Activated CD8-positive, alpha-beta memory T cell treated with anti-CD3 and anti-CD28 coated beads, Interleukin-2, amount 10 ng/mL, durations not matched to agents 7 days and 5 days (primary cell): ENCODE data around the gene DLX3. TPM values are rescaled to one million over a fixed set of nuclear protein-coding genes. Genes with fewer than 3 reads are reported as not detected.
A peak's percentile ranks its signal among the peaks of the same experiment; 100 is the strongest.

Source experiments
- ATAC-seq: fragments of 150-1000 bp; cut with Tn5 transposase; one replicate; pipeline ENCODE4 v1.10.0; 2021; ENCODE audit warnings: moderate library complexity
- CTCF ChIA-PET: fragments of 350-600 bp; sonication (Branson Sonifier 250); formaldehyde crosslinking; loops from one replicate; lab custom pipeline; 2021; ENCODE audit warnings: antibody characterized with exemption; lab: Charles Lee
- DNase-seq: peaks from one replicate; pipeline ENCODE4 v3.0.0-alpha.2; 2020
- H3K27ac Mint-ChIP-seq: one replicate; pipeline ENCODE4 v1.8.0; 2021; ENCODE audit warnings: mild to moderate bottlenecking, mixed read lengths
- H3K27me3 Mint-ChIP-seq: one replicate; pipeline ENCODE4 v1.8.0; 2021; ENCODE audit warnings: mixed read lengths
- H3K36me3 Mint-ChIP-seq: one replicate; pipeline ENCODE4 v1.8.0; 2021; ENCODE audit warnings: mild to moderate bottlenecking, mixed read lengths
- H3K4me1 Mint-ChIP-seq: one replicate; pipeline ENCODE4 v1.8.0; 2021; ENCODE audit warnings: mixed read lengths
- H3K4me3 Mint-ChIP-seq: one replicate; pipeline ENCODE4 v1.8.0; 2021; ENCODE audit warnings: mild to moderate bottlenecking, moderate library complexity, mixed read lengths
- H3K9me3 Mint-ChIP-seq: one replicate; pipeline ENCODE4 v1.8.0; 2022; ENCODE audit warnings: low read depth, mixed read lengths
- total RNA-seq, 2 experiments: library from RNA; stranded (reverse); gene quantifications; one replicate each; pipeline ENCODE4 v1.2.3, GENCODE V29; 2021

DLX3 gene
- total RNA-seq, 2 experiments from 2014 or later: not detected

DNA sequence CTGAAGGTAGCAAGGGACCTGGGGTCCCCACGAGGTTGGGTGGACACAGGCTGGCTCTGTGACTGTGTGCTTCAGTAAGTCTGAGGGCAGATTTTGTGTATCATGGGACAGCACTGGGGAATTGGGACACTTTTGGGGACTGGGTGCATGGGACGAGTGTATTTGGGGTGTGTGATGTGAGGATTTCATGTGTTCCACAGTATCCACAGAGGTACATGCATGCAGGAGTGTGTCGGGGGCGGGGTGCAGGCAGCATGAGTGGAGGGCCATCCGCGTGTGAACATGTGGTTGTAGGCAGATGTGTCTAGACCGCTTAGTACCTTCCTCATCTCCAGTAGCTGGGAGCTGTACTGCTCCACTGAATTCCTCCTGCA is 1.1 kb upstream of the DLX3 start:
- CTCF ChIA-PET: interaction anchor here (0.9 to 11.1 kb wide), 42 partner anchors 7 to 583 kb away, joined by 3 to 273 read pairs (median 15); partner anchors contain the start of genes DLX4, ITGA3, NXPH3 and PDK2
- ATAC-seq: no peak
- peaks cover 71% of the 10 kb centered on the region for H3K27me3 Mint-ChIP-seq
- H3K4me3 Mint-ChIP-seq: no peak overlapping the region
- no peak for DNase-seq
- H3K27ac Mint-ChIP-seq: no peak overlapping the region
- no peaks in the 10 kb centered on the region for H3K36me3 Mint-ChIP-seq
- no peaks in the 10 kb centered on the region for H3K9me3 Mint-ChIP-seq
- peaks cover 27% of the 10 kb centered on the region for H3K4me1 Mint-ChIP-seq

DNA sequence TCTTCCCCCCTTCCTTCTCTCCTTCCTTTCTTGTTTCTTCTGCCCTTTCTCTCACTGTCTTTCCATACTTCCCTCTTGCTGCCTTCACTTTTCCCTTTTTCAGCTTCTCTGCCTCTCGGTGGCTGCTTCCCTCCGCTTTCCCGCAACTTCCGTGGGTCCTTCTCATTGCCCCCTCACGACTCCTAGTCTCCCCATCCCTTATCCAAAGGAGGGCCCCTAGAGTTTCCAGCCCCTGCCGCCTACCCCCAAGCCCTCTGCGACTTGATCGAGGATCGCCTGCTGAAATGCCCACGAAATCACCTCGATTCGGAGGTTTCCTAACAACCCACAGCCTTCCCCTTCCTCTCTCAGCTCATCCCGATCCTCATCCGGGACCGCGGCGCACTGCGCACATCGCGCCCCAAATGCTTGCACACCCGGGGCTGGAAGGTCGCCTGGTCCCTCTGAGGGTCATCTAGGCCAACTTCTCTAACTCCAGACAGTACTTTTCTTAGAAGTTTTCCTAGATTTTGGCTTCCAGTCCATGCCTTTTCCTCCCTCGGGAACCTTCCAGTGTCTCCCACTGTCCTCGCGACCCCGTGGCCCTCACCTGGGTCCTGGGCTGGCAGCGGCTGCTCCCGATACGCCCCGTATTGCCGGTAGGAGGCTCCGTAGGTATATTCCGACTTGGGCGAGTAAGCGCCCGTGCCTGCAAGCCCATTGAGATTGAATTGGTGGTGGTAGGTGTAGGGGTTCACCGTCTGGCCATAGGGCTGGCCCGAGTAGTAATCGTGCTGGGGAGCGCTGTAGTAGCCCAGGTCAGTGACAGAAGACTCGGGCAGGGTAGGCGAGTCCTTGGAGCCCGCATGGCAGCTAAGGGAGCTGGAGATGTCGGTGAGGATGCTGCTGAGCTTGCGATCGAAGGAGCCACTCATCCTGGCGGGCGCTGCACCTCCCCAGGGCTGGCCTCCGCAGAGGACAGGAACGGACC is 654 bp downstream of the DLX3 start:
- Mint-ChIP-seq H3K4me1 (peaks cover 27% of the 10 kb centered on the region), H3K4me3 (peak overlapping the region; percentile 68), H3K9me3 (no peaks in the 10 kb centered on the region), H3K27me3 (peaks cover 73% of the 10 kb centered on the region), H3K36me3 (no peaks in the 10 kb centered on the region), H3K27ac (no peak overlapping the region)
- no peak for ATAC-seq
- no peak for DNase-seq
- CTCF ChIA-PET: interaction anchor here (0.9 to 11.1 kb wide), 9 partner anchors 18 to 425 kb away, joined by 3 to 273 read pairs (median 47); partner anchors contain the start of gene DLX4

DNA sequence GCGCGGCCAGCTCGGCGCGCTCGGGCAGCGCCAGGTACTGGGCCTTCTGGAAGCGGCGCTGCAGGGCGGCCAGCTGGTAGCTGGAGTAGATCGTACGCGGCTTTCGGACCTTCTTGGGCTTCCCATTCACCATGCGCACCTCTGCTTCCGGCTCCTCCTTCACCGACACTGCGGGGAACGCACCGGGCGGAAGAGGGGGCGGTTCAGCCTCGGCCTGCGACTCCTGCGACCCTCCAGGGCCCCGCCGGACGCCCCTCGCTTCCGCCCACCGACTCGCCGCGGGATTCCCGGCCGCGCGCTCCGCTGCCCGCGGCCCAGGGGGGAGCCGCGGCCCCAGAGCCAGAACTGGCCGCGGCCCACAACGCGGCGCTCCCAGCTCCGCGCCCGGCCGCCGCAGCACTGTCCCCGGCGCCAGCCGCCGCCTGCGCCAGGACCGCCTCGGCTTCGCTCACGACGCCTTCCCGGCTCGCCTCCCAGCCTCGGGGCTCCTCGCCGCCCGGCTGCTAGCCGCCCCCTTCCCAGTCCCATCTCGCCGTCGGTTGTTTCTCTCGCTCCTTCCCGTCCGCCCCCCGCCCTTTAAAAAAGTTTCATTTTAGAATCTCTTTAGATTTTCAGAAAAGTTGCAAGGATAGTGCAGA is 1.5 kb downstream of the DLX3 start:
- Mint-ChIP-seq H3K27me3 (peaks cover 77% of the 10 kb centered on the region), H3K27ac (no peak overlapping the region), H3K4me1 (peaks cover 25% of the 10 kb centered on the region), H3K4me3 (peak overlapping the region; percentile 68), H3K36me3 (no peaks in the 10 kb centered on the region), H3K9me3 (no peaks in the 10 kb centered on the region)
- ATAC-seq (peak; percentile 30), DNase-seq (peak; percentile 47)
- CTCF ChIA-PET: interaction anchor here (0.9 to 11.1 kb wide), 5 partner anchors 17 to 168 kb away, joined by 3 to 273 read pairs (median 47); partner anchors contain the start of gene DLX4

DNA sequence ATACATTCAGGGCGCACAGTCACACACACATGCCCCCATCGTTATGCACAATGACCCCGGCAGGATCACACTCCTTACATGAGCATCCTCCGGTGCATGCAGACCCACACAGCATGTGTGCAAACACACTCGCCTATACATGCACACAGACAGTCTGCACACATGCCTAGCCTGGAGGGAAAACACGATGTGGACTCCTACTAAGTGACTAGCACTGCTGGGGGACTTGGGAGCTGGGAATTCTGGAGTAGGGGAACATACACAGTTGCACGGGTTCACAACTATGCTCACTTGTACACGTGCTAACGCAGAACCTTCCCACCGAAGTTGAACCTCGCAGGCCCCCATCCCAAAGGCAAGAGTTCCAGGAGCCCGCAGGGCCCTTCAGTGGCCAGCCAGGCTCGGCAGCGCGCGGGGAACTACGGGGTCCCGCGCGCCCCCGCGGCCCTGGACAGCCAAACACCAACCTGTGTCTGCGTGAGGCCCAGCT is 2.0 kb downstream of the DLX3 start:
- ATAC-seq (no peak), DNase-seq (peak; percentile 38)
- Mint-ChIP-seq H3K36me3 (no peaks in the 10 kb centered on the region), H3K4me1 (peaks cover 22% of the 10 kb centered on the region), H3K27ac (no peak overlapping the region), H3K9me3 (no peaks in the 10 kb centered on the region), H3K27me3 (peaks cover 83% of the 10 kb centered on the region), H3K4me3 (peak overlapping the region; percentile 19)
- CTCF ChIA-PET: interaction anchor here (0.9 to 11.1 kb wide), 4 partner anchors 16 to 168 kb away, joined by 3 to 273 read pairs (median 58); no protein-coding TSS in a partner anchor

DNA sequence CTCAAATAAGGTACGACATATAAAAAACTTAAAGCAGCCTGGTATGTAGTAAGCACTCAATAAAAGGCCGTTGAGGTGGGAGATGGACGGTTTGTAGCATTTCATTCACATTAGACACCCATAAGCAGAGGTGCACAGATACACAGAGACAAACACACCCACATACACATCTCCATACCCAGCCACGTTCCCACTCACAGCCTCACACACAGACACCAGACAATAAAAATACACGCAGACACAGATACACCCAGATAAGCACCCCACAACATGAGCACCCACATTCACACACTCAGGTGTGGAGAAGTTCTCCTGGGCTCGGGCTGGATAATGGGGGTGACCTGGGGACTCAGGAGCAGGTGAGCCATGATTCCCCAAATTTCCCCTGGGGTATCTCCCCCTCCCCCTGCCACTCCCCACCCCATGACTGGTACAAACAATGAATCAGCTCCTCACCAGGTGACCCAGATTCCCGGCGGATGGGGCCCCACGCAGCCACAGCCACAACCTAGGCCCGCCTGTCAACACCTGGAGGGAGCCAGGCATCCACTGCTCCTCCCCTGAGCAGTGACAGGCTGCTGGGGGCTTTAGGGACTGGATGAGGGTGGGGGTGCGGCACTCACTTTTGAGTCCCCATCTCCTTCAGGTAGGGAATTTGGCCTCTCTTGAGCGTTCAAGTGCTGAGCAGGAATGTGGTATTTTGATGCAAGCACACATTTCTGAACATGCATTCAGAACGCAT is 2.7 kb downstream of the DLX3 start:
- Mint-ChIP-seq H3K36me3 (no peaks in the 10 kb centered on the region), H3K4me1 (peaks cover 22% of the 10 kb centered on the region), H3K27ac (no peak overlapping the region), H3K27me3 (peaks cover 84% of the 10 kb centered on the region), H3K9me3 (no peaks in the 10 kb centered on the region), H3K4me3 (no peak overlapping the region)
- CTCF ChIA-PET: interaction anchor here (0.6 to 11.1 kb wide), 2 partner anchors 38 to 262 kb away, joined by 3 to 273 read pairs; no protein-coding TSS in a partner anchor
- ATAC-seq (no peak), DNase-seq (peak; percentile 36)

DNA sequence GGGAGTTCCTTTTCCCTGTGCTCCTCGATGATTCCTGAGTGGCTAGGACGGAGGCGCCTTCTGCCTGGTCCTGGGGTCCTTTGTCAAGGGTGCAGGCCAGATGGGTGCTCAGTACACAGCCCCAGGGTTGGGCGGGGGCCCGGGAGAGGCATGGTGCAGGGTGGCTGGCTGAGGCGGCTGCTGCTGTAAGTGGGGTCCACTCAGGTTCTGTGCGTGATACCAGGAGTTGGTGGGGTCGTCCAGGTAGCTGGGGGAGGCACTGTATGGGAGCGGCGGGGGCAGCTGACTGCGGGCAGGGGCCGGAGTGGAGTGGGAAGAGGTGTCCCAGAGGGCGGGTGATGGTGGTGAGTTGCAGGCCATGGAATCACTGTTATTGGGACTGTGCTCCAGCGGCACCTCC is 3.6 kb downstream of the DLX3 start:
- Mint-ChIP-seq H3K4me1 (peaks cover 19% of the 10 kb centered on the region), H3K36me3 (no peaks in the 10 kb centered on the region), H3K27ac (no peak overlapping the region), H3K27me3 (peaks cover 86% of the 10 kb centered on the region), H3K9me3 (no peaks in the 10 kb centered on the region), H3K4me3 (no peak overlapping the region)
- no peak for ATAC-seq
- CTCF ChIA-PET: interaction anchor here (0.6 to 11.1 kb wide), 2 partner anchors 37 to 263 kb away, joined by 3 to 273 read pairs; no protein-coding TSS in a partner anchor
- no peak for DNase-seq

DNA sequence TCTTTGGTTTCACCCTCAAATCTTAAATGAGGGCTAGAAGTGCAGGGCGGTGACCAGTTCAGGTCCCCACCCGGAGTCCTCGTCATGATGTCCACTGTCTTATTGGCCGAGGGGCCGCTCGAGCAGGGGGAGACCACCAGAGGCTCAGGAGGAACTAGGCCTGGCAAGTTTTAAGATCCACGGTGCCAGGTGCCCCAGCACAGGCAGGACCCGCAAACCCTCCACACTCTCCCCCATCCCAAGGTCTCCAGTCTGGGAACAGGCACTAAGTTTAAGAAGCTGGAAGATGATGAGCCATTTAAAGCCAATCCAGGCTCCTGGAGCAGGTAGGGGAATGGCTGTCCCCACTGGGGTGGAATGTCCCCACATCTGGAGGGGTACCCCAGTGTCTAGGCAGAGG is 4.1 kb downstream of the DLX3 start:
- no peaks in the 10 kb centered on the region for H3K9me3 Mint-ChIP-seq
- no peak overlapping the region for H3K27ac Mint-ChIP-seq
- peaks cover 86% of the 10 kb centered on the region for H3K27me3 Mint-ChIP-seq
- H3K4me1 Mint-ChIP-seq: peaks cover 19% of the 10 kb centered on the region
- CTCF ChIA-PET: no interaction called here
- H3K36me3 Mint-ChIP-seq: no peaks in the 10 kb centered on the region
- no peak overlapping the region for H3K4me3 Mint-ChIP-seq
- ATAC-seq (no peak), DNase-seq (no peak)

DNA sequence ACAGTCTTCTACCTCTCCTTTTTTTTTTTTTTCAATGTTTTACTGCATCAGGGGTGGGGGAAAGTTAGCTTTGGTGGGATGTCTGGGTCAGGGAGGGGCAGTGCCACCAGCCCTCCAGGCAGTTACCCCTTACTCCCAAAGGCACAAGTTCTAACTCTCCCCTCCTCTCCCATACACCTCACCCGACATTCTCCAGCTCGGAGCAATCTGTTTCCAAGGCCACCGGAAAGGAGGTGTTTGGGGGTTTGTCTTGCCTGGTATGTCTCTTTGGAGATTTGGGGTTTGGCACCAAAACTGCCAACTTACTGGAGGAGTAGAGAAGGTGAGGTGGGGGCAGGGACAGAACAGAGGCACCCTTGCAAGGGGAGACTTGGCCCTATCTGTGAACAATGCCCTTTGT is 4.7 kb downstream of the DLX3 start:
- Mint-ChIP-seq H3K9me3 (no peaks in the 10 kb centered on the region), H3K27me3 (peaks cover 81% of the 10 kb centered on the region), H3K4me1 (peaks cover 17% of the 10 kb centered on the region), H3K36me3 (no peaks in the 10 kb centered on the region), H3K27ac (no peak overlapping the region), H3K4me3 (no peak overlapping the region)
- no peak for ATAC-seq
- DNase-seq: no peak
- CTCF ChIA-PET: interaction anchor here (1.1 to 3.6 kb wide), 4 partner anchors 8 to 130 kb away, joined by 4 to 26 read pairs (median 6); no protein-coding TSS in a partner anchor

DNA sequence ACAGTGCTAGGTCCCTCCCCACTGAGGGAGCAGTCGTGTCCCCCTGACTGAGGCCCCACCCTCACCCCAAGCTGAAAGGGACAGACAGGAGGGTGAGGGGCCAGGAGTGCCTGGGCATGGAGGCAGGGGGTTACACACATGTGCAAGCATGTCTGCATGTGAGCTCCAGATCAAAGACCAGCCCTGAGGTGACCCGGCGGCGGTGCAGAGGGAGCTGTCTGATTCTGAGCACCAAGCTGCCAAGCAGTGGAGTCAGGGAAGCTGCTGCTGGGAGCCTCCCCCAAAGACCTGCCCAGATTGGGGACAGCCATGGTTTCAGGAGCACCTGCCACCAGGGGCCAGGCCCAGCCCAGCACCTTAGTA is 5.5 kb downstream of the DLX3 start:
- peaks cover 73% of the 10 kb centered on the region for H3K27me3 Mint-ChIP-seq
- DNase-seq (no peak), ATAC-seq (no peak)
- H3K36me3 Mint-ChIP-seq: no peaks in the 10 kb centered on the region
- peaks cover 10% of the 10 kb centered on the region for H3K4me1 Mint-ChIP-seq
- CTCF ChIA-PET: interaction anchor here (0.8 to 3.6 kb wide), 6 partner anchors 8 to 275 kb away, joined by 3 to 26 read pairs (median 4); no protein-coding TSS in a partner anchor
- H3K9me3 Mint-ChIP-seq: no peaks in the 10 kb centered on the region
- H3K4me3 Mint-ChIP-seq: no peak overlapping the region
- H3K27ac Mint-ChIP-seq: no peak overlapping the region

DNA sequence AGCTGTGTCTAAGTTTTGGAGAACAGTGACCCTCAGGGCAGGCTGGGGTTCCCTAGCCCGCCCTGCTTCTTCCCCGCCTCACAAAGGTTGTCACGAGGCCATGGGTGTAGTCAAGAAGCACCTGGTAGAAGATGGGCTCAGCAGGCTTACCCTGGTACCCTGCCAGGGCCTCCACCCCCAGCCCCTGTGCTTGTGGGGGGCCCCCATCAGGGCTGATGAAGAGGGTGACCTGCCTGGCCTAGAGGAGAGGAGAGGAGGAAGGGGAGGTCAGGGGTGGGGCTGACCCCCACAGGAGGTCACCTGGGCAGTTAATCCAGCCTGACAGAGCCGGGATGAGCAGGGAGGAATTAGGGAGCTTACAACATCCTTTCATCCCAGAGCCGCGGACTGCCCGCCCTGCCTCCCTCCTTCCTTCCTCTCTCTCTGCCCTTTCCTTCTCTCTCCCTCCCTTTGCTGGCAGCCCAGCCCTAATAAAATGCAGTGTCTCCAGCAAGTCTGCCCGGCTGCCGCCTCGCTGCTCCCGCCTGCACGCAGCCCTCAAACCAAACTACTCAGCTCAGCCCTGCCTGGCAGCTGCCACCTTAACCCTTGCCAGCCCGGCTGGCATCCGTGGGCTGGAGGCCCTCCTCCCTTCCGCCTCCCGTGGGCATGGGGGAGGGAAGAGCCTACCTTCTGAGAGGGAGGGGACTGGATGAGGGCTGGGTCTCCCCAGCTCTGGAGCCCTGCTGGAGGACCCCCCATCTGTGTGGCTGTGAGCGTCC is 7.2 kb downstream of the DLX3 start:
- Mint-ChIP-seq H3K36me3 (no peaks in the 10 kb centered on the region), H3K9me3 (no peaks in the 10 kb centered on the region), H3K27ac (no peak overlapping the region), H3K27me3 (peaks cover 69% of the 10 kb centered on the region), H3K4me1 (peaks cover under 1% of the 10 kb centered on the region), H3K4me3 (no peak overlapping the region)
- ATAC-seq (no peak), DNase-seq (no peak)
- CTCF ChIA-PET: interaction anchor here (0.7 to 3.6 kb wide), 3 partner anchors 10 to 126 kb away, joined by 3 to 26 read pairs (median 5); no protein-coding TSS in a partner anchor

DNA sequence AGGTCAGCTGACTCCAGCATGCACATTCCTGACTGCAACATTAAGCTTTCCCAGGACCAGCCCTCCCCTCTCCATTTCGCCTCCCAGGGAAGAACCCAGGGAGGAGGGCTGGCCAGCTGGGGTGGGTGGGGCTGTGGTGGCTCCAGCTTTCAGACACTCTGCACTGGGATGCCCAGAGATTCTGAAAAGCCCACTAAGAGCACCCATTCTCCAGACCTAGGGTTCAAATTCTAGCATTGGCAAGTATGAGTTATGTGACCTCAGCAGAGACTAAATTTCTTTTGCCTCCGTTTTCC is 7.8 kb downstream of the DLX3 start:
- Mint-ChIP-seq H3K4me3 (no peak overlapping the region), H3K36me3 (no peaks in the 10 kb centered on the region), H3K9me3 (no peaks in the 10 kb centered on the region), H3K4me1 (no peaks in the 10 kb centered on the region), H3K27ac (no peak overlapping the region), H3K27me3 (peaks cover 67% of the 10 kb centered on the region)
- DNase-seq (no peak), ATAC-seq (no peak)
- CTCF ChIA-PET: interaction anchor here (0.7 to 3.6 kb wide), 2 partner anchors 11 to 35 kb away, joined by 3 to 26 read pairs; no protein-coding TSS in a partner anchor
